GM12878 (cell line): Measurements from ENCODE around the gene FLVCR2. TPM values are rescaled to one million over a fixed set of nuclear protein-coding genes. Genes with fewer than 3 reads are reported as not detected.

Experiments
- ATAC-seq: fragments of 200-7000 bp; cut with Tn5 transposase; 3 replicates; pipeline ENCODE4 v1.9.1; 2020; ENCODE audit warnings: mild to moderate bottlenecking, moderate library complexity
- BruUV-seq: library from RNA; stranded (reverse); fragments of 400-500 nt; replicated peaks from 2 replicates; lab custom pipeline; 2021; lab: Mats Ljungman, UMichigan
- CTCF ChIA-PET: fragments of 300-600 bp; sonication (Branson Sonifier 250); formaldehyde crosslinking; extraction: SDS; loops from one replicate; lab custom pipeline; 2021; ENCODE audit warnings: inconsistent platforms; lab: Yijun Ruan, JAX
- POLR2A ChIA-PET: fragments of 350-600 bp; formaldehyde crosslinking; extraction: SDS; loops from one replicate; lab custom pipeline; 2021; ENCODE audit warnings: inconsistent platforms; lab: Charles Lee
- RAD21 ChIA-PET: fragments of 300-600 bp; sonication (Branson Sonifier 250); formaldehyde crosslinking; loops from one replicate; lab custom pipeline; 2023; ENCODE audit warnings: antibody characterized with exemption; ENCODE audit not compliant: unreplicated experiment; lab: Charles Lee
- SMC1A ChIA-PET: fragments of 300-600 bp; sonication (Branson Sonifier 250); formaldehyde crosslinking; loops from one replicate; lab custom pipeline; 2023; ENCODE audit not compliant: unreplicated experiment, uncharacterized antibody; lab: Charles Lee
- DNase-seq: peaks from one replicate; pipeline ENCODE4 v3.0.0-alpha.2; 2011; ENCODE audit warnings: low read depth, low spot score
- FAIRE-seq: peaks from 3 replicates; lab custom pipeline; 2011; peaks lifted over from hg19 to GRCh38; lab: Jason Lieb, UNC
- H2AFZ ChIP-seq: 2 replicates; pipeline ENCODE4 v1.6.0; 2011; ENCODE audit warnings: low read depth, low read length, control low read depth; ENCODE audit not compliant: control insufficient read depth
- H3K27ac ChIP-seq: 2 replicates; pipeline ENCODE4 v1.5.1; 2011; ENCODE audit warnings: control low read depth; ENCODE audit not compliant: control insufficient read depth, insufficient read depth
- H3K27me3 ChIP-seq, 2 experiments: replicated peaks in 1 of 2; 2 replicates each; pipeline versions ENCODE4 v1.6.0 to v1.6.1; 2011; ENCODE audit warnings: low read length in 1 of 2; ENCODE audit not compliant: control insufficient read depth in 2 of 2, insufficient read depth in 2 of 2
- H3K36me3 ChIP-seq, 2 experiments: 2 replicates each; pipeline ENCODE4 v1.5.1; 2011; ENCODE audit warnings: low read length in 1 of 2; ENCODE audit not compliant: control insufficient read depth in 2 of 2, insufficient read depth in 2 of 2
- H3K4me1 ChIP-seq: 2 replicates; pipeline ENCODE4 v1.6.1; 2011; ENCODE audit warnings: mild to moderate bottlenecking, low read length, moderate library complexity, mixed read lengths; ENCODE audit not compliant: control insufficient read depth, insufficient read depth
- H3K4me2 ChIP-seq: 2 replicates; pipeline ENCODE4 v1.6.0; 2011; ENCODE audit warnings: control low read depth; ENCODE audit not compliant: control insufficient read depth, insufficient read depth
- H3K4me3 ChIP-seq: fragments of 200-600 bp; sonication (generic); 2 replicates; pipeline ENCODE4 v1.5.1; 2016
- H3K79me2 ChIP-seq: 2 replicates; pipeline ENCODE4 v1.6.0; 2011; ENCODE audit warnings: low read length; ENCODE audit not compliant: control insufficient read depth, insufficient read depth
- H3K9ac ChIP-seq: 2 replicates; pipeline ENCODE4 v1.8.0; 2011; ENCODE audit warnings: low read length, control low read depth, mixed read lengths; ENCODE audit not compliant: control insufficient read depth, insufficient read depth
- H3K9me3 ChIP-seq: replicated peaks from 3 replicates; pipeline ENCODE4 v1.5.1; 2011; ENCODE audit warnings: mild to moderate bottlenecking, low read length; ENCODE audit not compliant: control insufficient read depth, insufficient read depth
- H4K20me1 ChIP-seq: 2 replicates; pipeline ENCODE4 v1.6.0; 2011; ENCODE audit not compliant: control insufficient read depth, insufficient read depth
- CBX3 ChIP-seq: fragments of 200-600 bp; sonication (generic); IDR thresholded peaks from 2 replicates; pipeline ENCODE4 v1.6.1; 2016; ENCODE audit warnings: low read depth, borderline replicate concordance
- CHD2 ChIP-seq: IDR thresholded peaks from 2 replicates; pipeline ENCODE4 v1.6.1; 2011; ENCODE audit warnings: low read depth, low read length, improper control_type of control experiment, borderline replicate concordance
- FOS ChIP-seq: IDR thresholded peaks from 3 replicates; pipeline ENCODE4 v1.6.1; 2011; ENCODE audit warnings: borderline replicate concordance; ENCODE audit not compliant: insufficient read length; ENCODE audit errors: extremely low read depth
- FOXK2 ChIP-seq: fragments of 450-650 bp; IDR thresholded peaks from 2 replicates; pipeline ENCODE4 v1.6.1; 2017; ENCODE audit warnings: mild to moderate bottlenecking, moderate library complexity
- IRF4 ChIP-seq: IDR thresholded peaks from 2 replicates; pipeline ENCODE4 v1.6.1; 2011; ENCODE audit warnings: low read depth, low read length
- JUND ChIP-seq: IDR thresholded peaks from 2 replicates; pipeline ENCODE4 v1.6.1; 2012; ENCODE audit warnings: low read depth, mild to moderate bottlenecking, low read length, improper control_type of control experiment, moderate library complexity
- RBBP5 ChIP-seq: fragments of 200-600 bp; sonication (generic); conservative IDR thresholded peaks from 2 replicates; pipeline ENCODE4 v1.6.1; 2016
- SMAD1 ChIP-seq: fragments of 450-650 bp; IDR thresholded peaks from 2 replicates; pipeline ENCODE4 v1.6.1; 2018; ENCODE audit warnings: mild to moderate bottlenecking, low read depth; ENCODE audit not compliant: partially characterized antibody
- SMAD5 ChIP-seq: IDR thresholded peaks from 2 replicates; pipeline ENCODE4 v1.6.1; 2016; ENCODE audit warnings: antibody characterized with exemption, low read depth
- SMARCA5 ChIP-seq: fragments of 450-650 bp; IDR thresholded peaks from 2 replicates; pipeline ENCODE4 v1.6.1; 2017; ENCODE audit warnings: mild to moderate bottlenecking
- ZNF274 ChIP-seq: IDR thresholded peaks from one replicate; pipeline ENCODE4 v1.8.0; 2011; ENCODE audit not compliant: insufficient read length, insufficient read depth
- whole genome bisulfite sequencing: methylation state at CpG from one replicate; pipeline ENCODE4 v1.1.6; 2016; ENCODE audit warnings: low lambda C conversion rate; ENCODE audit not compliant: insufficient replicate concordance, insufficient coverage; ENCODE audit errors: missing lambda C conversion rate; 5-methylcytosine and 5-hydroxymethylcytosine counted together
- in situ Hi-C: fragments of 300-500 bp; cut with MboI; formaldehyde crosslinking; loops from 9 replicates; pipeline ENCODE4 v1.14.3; 2018; ENCODE audit warnings: mixed read lengths
- intact Hi-C: fragments of 100-400 bp; cut with micrococcal nuclease; formaldehyde crosslinking; loops from one replicate; pipeline ENCODE4 v1.14.2; 2022; ENCODE audit not compliant: unreplicated experiment
- polyA plus RNA-seq, 11 experiments: library from polyadenylated mRNA; depleted of rRNA in 4 of 11; unstranded in 6 of 11; stranded (reverse) in 5 of 11; fragments of >200 nt; fragmentation: Nextera tagmentation in 4 of 11; fragmentation: Illumina TruSeq in 1 of 11; extraction: Ambion mirVana in 4 of 11; extraction: Trizol in 1 of 11; gene quantifications; 1 replicate in 1 of 11; 2 replicates in 10 of 11; pipeline versions ENCODE4 v1.2.1 to v1.2.3, GENCODE V29; 2011 to 2016; ENCODE audit warnings: inconsistent platforms in 2 of 11, missing spikeins in 2 of 11, low read depth in 1 of 11
- total RNA-seq, 4 experiments: library from RNA; depleted of rRNA in 3 of 4; stranded (reverse); fragments of >200 nt in 3 of 4; fragmentation: Illumina TruSeq in 1 of 4; extraction: Trizol in 1 of 4; gene quantifications; 2 replicates each; pipeline versions ENCODE4 v1.2.1 to v1.2.3, GENCODE V29; 2013 to 2021
- TF ChIP-seq, protein P1 (sequence below): fragments of 450-650 bp; IDR thresholded peaks from 2 replicates; pipeline ENCODE4 v1.6.1; 2016; ENCODE audit warnings: mild to moderate bottlenecking, moderate library complexity, borderline replicate concordance
- TF ChIP-seq, protein P2 (sequence below): IDR thresholded peaks from 2 replicates; pipeline ENCODE4 v1.6.1; 2011; ENCODE audit warnings: low read depth, mild to moderate bottlenecking, low read length, moderate library complexity, borderline replicate concordance; ENCODE audit errors: extremely low read depth
- TF ChIP-seq, protein P3 (sequence below): IDR thresholded peaks from 2 replicates; pipeline ENCODE4 v1.6.1; 2011; ENCODE audit warnings: low read depth, low read length, improper control_type of control experiment, borderline replicate concordance
- TF ChIP-seq, protein P4 (sequence below): fragments of 450-650 bp; IDR thresholded peaks from 2 replicates; pipeline ENCODE4 v1.6.1; 2017; ENCODE audit warnings: mild to moderate bottlenecking, low read depth, inconsistent platforms; ENCODE audit not compliant: poor library complexity, severe bottlenecking
- TF ChIP-seq, protein P5 (sequence below): IDR thresholded peaks from 2 replicates; pipeline ENCODE4 v1.6.1; 2012; ENCODE audit warnings: low read depth, low read length, improper control_type of control experiment

FLVCR2 gene
- total and polyA plus RNA-seq, 10 of the 15 experiments (the other 5 are each of a cell fraction or from before 2014, with no cell fraction given), result 0.24 to 3.7 (median 1.6) TPM

DNA sequence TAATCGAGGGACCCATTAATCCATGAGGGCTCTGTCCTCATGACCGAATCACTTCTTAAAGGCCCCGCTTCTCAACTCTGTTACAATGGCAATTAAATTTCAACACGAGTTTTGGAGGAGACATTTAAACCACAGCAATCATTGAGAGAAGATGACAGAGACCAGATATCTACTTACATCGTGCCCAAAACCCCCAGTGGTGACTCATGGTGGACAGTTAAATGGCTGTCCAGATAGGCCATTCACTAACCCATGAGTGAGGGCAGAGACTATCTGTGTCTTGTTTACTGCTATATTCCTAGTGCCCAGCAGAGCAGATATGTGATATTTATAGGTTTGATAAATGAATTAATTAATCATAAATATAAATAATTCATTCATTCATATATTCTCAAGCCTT, 20.0 kb upstream of the FLVCR2 start:
- H3K36me3 ChIP-seq, result no peaks in the 10 kb centered on the region
- no peak overlapping the region for H2AFZ ChIP-seq
- FAIRE-seq (no peak), DNase-seq (no peak), ATAC-seq (no peak)
- SMC1A ChIA-PET, result interaction anchor here (0.5 to 13.7 kb wide), 5 partner anchors 18 to 102 kb away, joined by 3 to 257 read pairs (median 136); partner anchors contain the start of genes BATF, ERG28 and TTLL5
- BruUV-seq, result no TSS peak
- POLR2A ChIA-PET, result interaction anchor here (0.6 to 1.5 kb wide), 2 partner anchors 34 to 42 kb away, joined by 4 to 5 read pairs; no protein-coding TSS in a partner anchor
- no peak overlapping the region for H3K4me2 ChIP-seq
- H3K4me3 ChIP-seq, result no peak overlapping the region
- no peaks in the 10 kb centered on the region for H3K79me2 ChIP-seq
- no peak overlapping the region for H3K27ac ChIP-seq
- H3K9ac ChIP-seq, result no peak overlapping the region
- WGBS, result 72% methylated on average over 5 of the region's 5 CpGs
- CTCF ChIA-PET, result interaction anchor here (0.9 to 25.9 kb wide), 5 partner anchors 20 to 65 kb away, joined by 4 to 481 read pairs (median 180); partner anchors contain the start of genes BATF and FLVCR2
- RAD21 ChIA-PET, result interaction anchor here (5.8 kb wide), 1 partner anchor 66 kb away, joined by 113 read pairs; no protein-coding TSS in a partner anchor
- intact Hi-C loops (no loop called here), in situ Hi-C loops (no loop called here)
- no peaks in the 10 kb centered on the region for H4K20me1 ChIP-seq
- H3K4me1 ChIP-seq, result peaks cover 27% of the 10 kb centered on the region
- no peaks in the 10 kb centered on the region for H3K27me3 ChIP-seq
- peaks cover 5% of the 10 kb centered on the region; the same call in 2 of the 3 replicates for H3K9me3 ChIP-seq
- no peak for TF ChIP-seq SMAD5
- TF ChIP-seq ZNF274, result no peak
- TF ChIP-seq JUND, result no peak
- no peak for TF ChIP-seq SMARCA5
- TF ChIP-seq, protein P1, sequence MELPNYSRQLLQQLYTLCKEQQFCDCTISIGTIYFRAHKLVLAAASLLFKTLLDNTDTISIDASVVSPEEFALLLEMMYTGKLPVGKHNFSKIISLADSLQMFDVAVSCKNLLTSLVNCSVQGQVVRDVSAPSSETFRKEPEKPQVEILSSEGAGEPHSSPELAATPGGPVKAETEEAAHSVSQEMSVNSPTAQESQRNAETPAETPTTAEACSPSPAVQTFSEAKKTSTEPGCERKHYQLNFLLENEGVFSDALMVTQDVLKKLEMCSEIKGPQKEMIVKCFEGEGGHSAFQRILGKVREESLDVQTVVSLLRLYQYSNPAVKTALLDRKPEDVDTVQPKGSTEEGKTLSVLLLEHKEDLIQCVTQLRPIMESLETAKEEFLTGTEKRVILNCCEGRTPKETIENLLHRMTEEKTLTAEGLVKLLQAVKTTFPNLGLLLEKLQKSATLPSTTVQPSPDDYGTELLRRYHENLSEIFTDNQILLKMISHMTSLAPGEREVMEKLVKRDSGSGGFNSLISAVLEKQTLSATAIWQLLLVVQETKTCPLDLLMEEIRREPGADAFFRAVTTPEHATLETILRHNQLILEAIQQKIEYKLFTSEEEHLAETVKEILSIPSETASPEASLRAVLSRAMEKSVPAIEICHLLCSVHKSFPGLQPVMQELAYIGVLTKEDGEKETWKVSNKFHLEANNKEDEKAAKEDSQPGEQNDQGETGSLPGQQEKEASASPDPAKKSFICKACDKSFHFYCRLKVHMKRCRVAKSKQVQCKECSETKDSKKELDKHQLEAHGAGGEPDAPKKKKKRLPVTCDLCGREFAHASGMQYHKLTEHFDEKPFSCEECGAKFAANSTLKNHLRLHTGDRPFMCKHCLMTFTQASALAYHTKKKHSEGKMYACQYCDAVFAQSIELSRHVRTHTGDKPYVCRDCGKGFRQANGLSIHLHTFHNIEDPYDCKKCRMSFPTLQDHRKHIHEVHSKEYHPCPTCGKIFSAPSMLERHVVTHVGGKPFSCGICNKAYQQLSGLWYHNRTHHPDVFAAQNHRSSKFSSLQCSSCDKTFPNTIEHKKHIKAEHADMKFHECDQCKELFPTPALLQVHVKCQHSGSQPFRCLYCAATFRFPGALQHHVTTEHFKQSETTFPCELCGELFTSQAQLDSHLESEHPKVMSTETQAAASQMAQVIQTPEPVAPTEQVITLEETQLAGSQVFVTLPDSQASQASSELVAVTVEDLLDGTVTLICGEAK, result no peak
- TF ChIP-seq FOS, result no peak
- TF ChIP-seq IRF4, result no peak
- TF ChIP-seq, protein P2, sequence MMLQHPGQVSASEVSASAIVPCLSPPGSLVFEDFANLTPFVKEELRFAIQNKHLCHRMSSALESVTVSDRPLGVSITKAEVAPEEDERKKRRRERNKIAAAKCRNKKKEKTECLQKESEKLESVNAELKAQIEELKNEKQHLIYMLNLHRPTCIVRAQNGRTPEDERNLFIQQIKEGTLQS, result no peak
- TF ChIP-seq CBX3, result no peak
- TF ChIP-seq, protein P3, sequence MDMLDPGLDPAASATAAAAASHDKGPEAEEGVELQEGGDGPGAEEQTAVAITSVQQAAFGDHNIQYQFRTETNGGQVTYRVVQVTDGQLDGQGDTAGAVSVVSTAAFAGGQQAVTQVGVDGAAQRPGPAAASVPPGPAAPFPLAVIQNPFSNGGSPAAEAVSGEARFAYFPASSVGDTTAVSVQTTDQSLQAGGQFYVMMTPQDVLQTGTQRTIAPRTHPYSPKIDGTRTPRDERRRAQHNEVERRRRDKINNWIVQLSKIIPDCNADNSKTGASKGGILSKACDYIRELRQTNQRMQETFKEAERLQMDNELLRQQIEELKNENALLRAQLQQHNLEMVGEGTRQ, result no peak
- no peak for TF ChIP-seq RBBP5
- TF ChIP-seq, protein P4, sequence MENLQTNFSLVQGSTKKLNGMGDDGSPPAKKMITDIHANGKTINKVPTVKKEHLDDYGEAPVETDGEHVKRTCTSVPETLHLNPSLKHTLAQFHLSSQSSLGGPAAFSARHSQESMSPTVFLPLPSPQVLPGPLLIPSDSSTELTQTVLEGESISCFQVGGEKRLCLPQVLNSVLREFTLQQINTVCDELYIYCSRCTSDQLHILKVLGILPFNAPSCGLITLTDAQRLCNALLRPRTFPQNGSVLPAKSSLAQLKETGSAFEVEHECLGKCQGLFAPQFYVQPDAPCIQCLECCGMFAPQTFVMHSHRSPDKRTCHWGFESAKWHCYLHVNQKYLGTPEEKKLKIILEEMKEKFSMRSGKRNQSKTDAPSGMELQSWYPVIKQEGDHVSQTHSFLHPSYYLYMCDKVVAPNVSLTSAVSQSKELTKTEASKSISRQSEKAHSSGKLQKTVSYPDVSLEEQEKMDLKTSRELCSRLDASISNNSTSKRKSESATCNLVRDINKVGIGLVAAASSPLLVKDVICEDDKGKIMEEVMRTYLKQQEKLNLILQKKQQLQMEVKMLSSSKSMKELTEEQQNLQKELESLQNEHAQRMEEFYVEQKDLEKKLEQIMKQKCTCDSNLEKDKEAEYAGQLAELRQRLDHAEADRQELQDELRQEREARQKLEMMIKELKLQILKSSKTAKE, result no peak
- TF ChIP-seq FOXK2, result no peak
- TF ChIP-seq, protein P5, sequence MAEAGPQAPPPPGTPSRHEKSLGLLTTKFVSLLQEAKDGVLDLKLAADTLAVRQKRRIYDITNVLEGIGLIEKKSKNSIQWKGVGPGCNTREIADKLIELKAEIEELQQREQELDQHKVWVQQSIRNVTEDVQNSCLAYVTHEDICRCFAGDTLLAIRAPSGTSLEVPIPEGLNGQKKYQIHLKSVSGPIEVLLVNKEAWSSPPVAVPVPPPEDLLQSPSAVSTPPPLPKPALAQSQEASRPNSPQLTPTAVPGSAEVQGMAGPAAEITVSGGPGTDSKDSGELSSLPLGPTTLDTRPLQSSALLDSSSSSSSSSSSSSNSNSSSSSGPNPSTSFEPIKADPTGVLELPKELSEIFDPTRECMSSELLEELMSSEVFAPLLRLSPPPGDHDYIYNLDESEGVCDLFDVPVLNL, result no peak
- no peak for TF ChIP-seq CHD2
- no peak for TF ChIP-seq SMAD1
